GM21576 (cell line): ENCODE results near the gene RNF39.

Experiments used
- ATAC-seq: cut with Tn5 transposase; IDR thresholded peaks from one replicate; pipeline ENCODE4 v1.9.1; 2021; ENCODE audit warnings: mild to moderate bottlenecking, moderate library complexity; ENCODE audit not compliant: unreplicated experiment

RNF39 gene

GRCh38 chr6:30097902-30098768 lies 22.6 kb upstream of the RNF39 start:
- ATAC-seq = no peak

- ATAC-seq = no peak
Measured at GRCh38 chr6:30096829-30097228, 21.3 kb upstream of the RNF39 start.

GRCh38 chr6:30093951-30094661 lies 18.5 kb upstream of the RNF39 start:
- ATAC-seq = no peak

- no peak for ATAC-seq
Measured at GRCh38 chr6:30092852-30093543, 17.4 kb upstream of the RNF39 start.

- no peak for ATAC-seq
Measured at GRCh38 chr6:30091577-30092381, 16.2 kb upstream of the RNF39 start.

GRCh38 chr6:30087876-30088275 lies 12.3 kb upstream of the RNF39 start:
- ATAC-seq = no peak

GRCh38 chr6:30077218-30077617 lies 1.6 kb upstream of the RNF39 start:
- no peak for ATAC-seq

GRCh38 chr6:30075790-30076732 lies 492 bp upstream of the RNF39 start:
- no peak for ATAC-seq

GRCh38 chr6:30074331-30075093 lies 1.1 kb downstream of the RNF39 start:
- ATAC-seq = no peak

- ATAC-seq = no peak
Measured at GRCh38 chr6:30073489-30074235, 1.9 kb downstream of the RNF39 start.

GRCh38 chr6:30071858-30072257 lies 3.7 kb downstream of the RNF39 start:
- no peak for ATAC-seq

GRCh38 chr6:30071081-30071818 lies 4.3 kb downstream of the RNF39 start:
- ATAC-seq = no peak

GRCh38 chr6:30067460-30068139 lies 8.0 kb downstream of the RNF39 start:
- no peak for ATAC-seq

- ATAC-seq = peak; percentile 96
Measured at GRCh38 chr6:30066577-30067459, 8.8 kb downstream of the RNF39 start, which contains the start of gene PPP1R11. Gene PPP1R11, plus strand, starts transcription at chr6:30067198. Its CDS starts 213 bp downstream, at chr6:30067411.

- ATAC-seq = no peak
Measured at GRCh38 chr6:30066082-30066481, 9.5 kb downstream of the RNF39 start.

GRCh38 chr6:30063315-30063714 lies 12.3 kb downstream of the RNF39 start:
- no peak for ATAC-seq
